GM21825 (cell line): ENCODE measurements around the gene AKT3.

Experiments used
- ATAC-seq: cut with Tn5 transposase; IDR thresholded peaks from one replicate; pipeline ENCODE4 v1.9.1; 2021; ENCODE audit warnings: mild to moderate bottlenecking, moderate library complexity; ENCODE audit not compliant: unreplicated experiment

The AKT3 gene

GRCh38 chr1:243621973-243622372 lies 228.1 kb downstream of the AKT3 start:
- ATAC-seq = no peak

- ATAC-seq = no peak
These were observed 229.9 kb downstream of the AKT3 start for GRCh38 chr1:243620096-243620495.

GRCh38 chr1:243609698-243610097 lies 240.3 kb downstream of the AKT3 start:
- ATAC-seq = no peak

GRCh38 chr1:243605604-243606003 lies 244.4 kb downstream of the AKT3 start:
- ATAC-seq = no peak

- ATAC-seq = no peak
These were observed 248.3 kb downstream of the AKT3 start for GRCh38 chr1:243601720-243602119.

GRCh38 chr1:243598433-243598832 lies 251.6 kb downstream of the AKT3 start:
- no peak for ATAC-seq

GRCh38 chr1:243597383-243597782 lies 252.7 kb downstream of the AKT3 start:
- no peak for ATAC-seq

- ATAC-seq = peak; percentile 98
These were observed 253.5 kb downstream of the AKT3 start for GRCh38 chr1:243596431-243597062.

- no peak for ATAC-seq
These were observed 254.4 kb downstream of the AKT3 start for GRCh38 chr1:243595527-243596210.

GRCh38 chr1:243594455-243594854 lies 255.6 kb downstream of the AKT3 start:
- no peak for ATAC-seq

GRCh38 chr1:243589286-243589685 lies 260.8 kb downstream of the AKT3 start:
- peak; percentile 64 for ATAC-seq

- ATAC-seq = peak; percentile 94
These were observed 262.1 kb downstream of the AKT3 start for GRCh38 chr1:243587823-243588560.

GRCh38 chr1:243587285-243587684 lies 262.8 kb downstream of the AKT3 start:
- no peak for ATAC-seq

GRCh38 chr1:243585982-243586381 lies 264.1 kb downstream of the AKT3 start:
- no peak for ATAC-seq

GRCh38 chr1:243582326-243582725 lies 267.7 kb downstream of the AKT3 start:
- no peak for ATAC-seq

GRCh38 chr1:243580984-243581383 lies 269.1 kb downstream of the AKT3 start:
- no peak for ATAC-seq

GRCh38 chr1:243580072-243580471 lies 270.0 kb downstream of the AKT3 start:
- ATAC-seq = no peak

GRCh38 chr1:243575070-243575469 lies 275.0 kb downstream of the AKT3 start:
- no peak for ATAC-seq

- ATAC-seq = no peak
These were observed 277.1 kb downstream of the AKT3 start for GRCh38 chr1:243572940-243573339.

GRCh38 chr1:243568793-243569192 lies 281.2 kb downstream of the AKT3 start:
- no peak for ATAC-seq

GRCh38 chr1:243564814-243565213 lies 285.2 kb downstream of the AKT3 start:
- ATAC-seq = no peak

- ATAC-seq = no peak
These were observed 286.3 kb downstream of the AKT3 start for GRCh38 chr1:243563732-243564131.
